Calu3 (cell line): ENCODE measurements around the gene CA12. TPM values are rescaled to one million over a fixed set of nuclear protein-coding genes. Genes with fewer than 3 reads are reported as not detected.

Source experiments
- BruUV-seq: library from RNA; stranded (reverse); fragments of 400-500 nt; replicated peaks from 2 replicates; lab custom pipeline; 2021; lab: Mats Ljungman, UMichigan
- CTCF ChIA-PET: fragments of 300-600 bp; sonication (Branson Sonifier 250); formaldehyde crosslinking; loops from one replicate; lab custom pipeline; 2022; ENCODE audit warnings: antibody characterized with exemption; lab: Charles Lee
- DNase-seq: peaks from one replicate; pipeline ENCODE4 v3.0.0; 2022
- H3K27ac Mint-ChIP-seq: one replicate; pipeline ENCODE4 v1.8.0; 2022; ENCODE audit warnings: mixed read lengths; ENCODE audit not compliant: unreplicated experiment
- H3K27me3 Mint-ChIP-seq: one replicate; pipeline ENCODE4 v1.8.0; 2022; ENCODE audit warnings: mixed read lengths; ENCODE audit not compliant: unreplicated experiment
- H3K36me3 Mint-ChIP-seq: one replicate; pipeline ENCODE4 v1.8.0; 2022; ENCODE audit warnings: mild to moderate bottlenecking, moderate library complexity, mixed read lengths; ENCODE audit not compliant: insufficient read depth, unreplicated experiment
- H3K4me1 Mint-ChIP-seq: one replicate; pipeline ENCODE4 v1.8.0; 2022; ENCODE audit warnings: mild to moderate bottlenecking, low read depth, mixed read lengths; ENCODE audit not compliant: unreplicated experiment
- H3K4me3 Mint-ChIP-seq: one replicate; pipeline ENCODE4 v1.8.0; 2022; ENCODE audit warnings: mild to moderate bottlenecking, low read depth, moderate library complexity, mixed read lengths; ENCODE audit not compliant: unreplicated experiment
- H3K9me3 Mint-ChIP-seq: one replicate; pipeline ENCODE4 v1.8.0; 2022; ENCODE audit warnings: low read depth, mixed read lengths; ENCODE audit not compliant: unreplicated experiment
- CTCF ChIP-seq: fragments of 200-600 bp; IDR thresholded peaks from one replicate; pipeline ENCODE4 v1.8.0; 2022; ENCODE audit warnings: antibody characterized with exemption; ENCODE audit not compliant: unreplicated experiment
- intact Hi-C: fragments of 100-400 bp; cut with micrococcal nuclease; formaldehyde crosslinking; loops from one replicate; pipeline ENCODE4 v1.10.0; 2022; ENCODE audit not compliant: unreplicated experiment
- total RNA-seq: library from RNA; stranded (reverse); gene quantifications from 2 replicates; pipeline ENCODE4 v1.2.3, GENCODE V29; 2022

CA12 gene
- total RNA-seq, 1 experiment from 2014 or later = 21.5 TPM

- H3K4me3 Mint-ChIP-seq = no peak overlapping the region
- H3K27ac Mint-ChIP-seq = no peak overlapping the region
- CTCF ChIA-PET = no interaction called here
- peaks cover 2% of the 10 kb centered on the region for H3K9me3 Mint-ChIP-seq
- intact Hi-C loops = loop anchor here (5.0 kb wide), 1 partner anchor 40 kb away; the partner anchor contains the start of gene CA12
- H3K36me3 Mint-ChIP-seq = no peaks in the 10 kb centered on the region
- no peaks in the 10 kb centered on the region for H3K27me3 Mint-ChIP-seq
- no peak for TF ChIP-seq CTCF
- H3K4me1 Mint-ChIP-seq = peaks cover 35% of the 10 kb centered on the region
- no peak for DNase-seq
- BruUV-seq = no TSS peak
Measured at GRCh38 chr15:63341898-63342297, 39.7 kb downstream of the CA12 start.

- intact Hi-C loops = loop anchor here (5.0 kb wide), 1 partner anchor 41 kb away; the partner anchor contains the start of gene CA12
- peaks cover 37% of the 10 kb centered on the region for H3K4me1 Mint-ChIP-seq
- no TSS peak for BruUV-seq
- no peak for DNase-seq
- H3K27me3 Mint-ChIP-seq = no peaks in the 10 kb centered on the region
- TF ChIP-seq CTCF = no peak
- no peak overlapping the region for H3K27ac Mint-ChIP-seq
- H3K4me3 Mint-ChIP-seq = no peak overlapping the region
- peaks cover 2% of the 10 kb centered on the region for H3K9me3 Mint-ChIP-seq
- CTCF ChIA-PET = no interaction called here
- no peaks in the 10 kb centered on the region for H3K36me3 Mint-ChIP-seq
Measured at GRCh38 chr15:63340878-63341277, 40.8 kb downstream of the CA12 start.

GRCh38 chr15:63340353-63340752 is 41.3 kb downstream of the CA12 start:
- no peak for TF ChIP-seq CTCF
- Mint-ChIP-seq H3K27ac (no peak overlapping the region), H3K4me1 (peaks cover 37% of the 10 kb centered on the region), H3K4me3 (no peak overlapping the region), H3K36me3 (no peaks in the 10 kb centered on the region), H3K9me3 (peaks cover 2% of the 10 kb centered on the region), H3K27me3 (no peaks in the 10 kb centered on the region)
- BruUV-seq = no TSS peak
- intact Hi-C loops = loop anchor here (5.0 kb wide), 1 partner anchor 42 kb away; the partner anchor contains the start of gene CA12
- no peak for DNase-seq
- CTCF ChIA-PET = interaction anchor here (1.0 kb wide), 1 partner anchor 49 kb away, joined by 4 read pairs; no protein-coding TSS in a partner anchor

- Mint-ChIP-seq H3K4me1 (peaks cover 33% of the 10 kb centered on the region), H3K4me3 (no peak overlapping the region), H3K27me3 (no peaks in the 10 kb centered on the region), H3K36me3 (no peaks in the 10 kb centered on the region), H3K9me3 (peaks cover 2% of the 10 kb centered on the region), H3K27ac (no peak overlapping the region)
- no peak for TF ChIP-seq CTCF
- DNase-seq = no peak
- no TSS peak for BruUV-seq
- intact Hi-C loops = loop anchor here (5.0 kb wide), 1 partner anchor 42 kb away; the partner anchor contains the start of gene CA12
- CTCF ChIA-PET = interaction anchor here (1.0 kb wide), 1 partner anchor 50 kb away, joined by 4 read pairs; no protein-coding TSS in a partner anchor
Measured at GRCh38 chr15:63339836-63340235, 41.8 kb downstream of the CA12 start.
